Left lung (tissue), 10 donors: ENCODE results near the gene DENND1A. TPM values are rescaled to one million over a fixed set of nuclear protein-coding genes. Genes with fewer than 3 reads are reported as not detected.

Experiments used
- ATAC-seq: fragments of 200-7000 bp; cut with Tn5 transposase; one replicate; pipeline ENCODE4 v1.9.1; 2020; ENCODE audit warnings: moderate library complexity
- DNase-seq, 4 donors: peaks; one replicate each; pipeline ENCODE4 v3.0.0-alpha.2; 2013 to 2020
- H3K27ac ChIP-seq, 2 donors: fragments of 200-600 bp; sonication (generic) in 1 of 2; one replicate each; pipeline versions ENCODE4 v1.5.0 to v1.8.0; 2020 to 2021
- H3K27me3 ChIP-seq, 2 donors: fragments of 200-600 bp; sonication (generic) in 1 of 2; one replicate each; pipeline versions ENCODE4 v1.5.0 to v1.8.0; 2020 to 2021
- H3K36me3 ChIP-seq, 2 donors: fragments of 200-600 bp; sonication (generic) in 1 of 2; one replicate each; pipeline versions ENCODE4 v1.5.0 to v1.8.0; 2020 to 2021
- H3K4me1 ChIP-seq, 2 donors: fragments of 200-600 bp; one replicate each; pipeline ENCODE4 v1.8.0; 2021
- H3K4me3 ChIP-seq, 2 donors: fragments of 200-600 bp; sonication (generic) in 1 of 2; one replicate each; pipeline versions ENCODE4 v1.5.0 to v1.8.0; 2020 to 2021; ENCODE audit warnings: mild to moderate bottlenecking in 1 of 2
- H3K9me3 ChIP-seq, 2 donors: fragments of 200-600 bp; sonication (generic) in 1 of 2; one replicate each; pipeline versions ENCODE4 v1.5.0 to v1.8.0; 2020 to 2021
- intact Hi-C, 2 donors: fragments of 100-400 bp; cut with DNase I; formaldehyde crosslinking; loops; one replicate each; pipeline versions ENCODE4 v1.11.2 to v1.14.2; 2022
- polyA plus RNA-seq, 6 donors: library from polyadenylated mRNA; unstranded; fragments of 120-200 nt; gene quantifications; one replicate each; pipeline ENCODE4 v1.2.1, GENCODE V29; 2013; ENCODE audit not compliant: insufficient read length in 6 of 6
- total RNA-seq, 2 donors: library from RNA; stranded (reverse); fragmentation: NEBNext Ultra II Directional; extraction: Animal tissue kit (Norgen Biotek cat#: 25700); gene quantifications; one replicate each; pipeline ENCODE4 v1.2.1, GENCODE V29; 2021
- TF ChIP-seq, protein P1 (sequence below), 2 donors: fragments of 200-600 bp; sonication (generic) in 1 of 2; IDR thresholded peaks; one replicate each; pipeline versions ENCODE4 v1.5.0 to v1.8.0; 2021; ENCODE audit warnings: antibody characterized with exemption in 2 of 2
- donor health status: DM: no; HTN: yes; CAD: no.
- donor health status: DM: no; HTN: no; CAD: no.

The DENND1A gene
- total and polyA plus RNA-seq, 8 donors = 8.3 to 23.2 (median 9.7) TPM

DNA sequence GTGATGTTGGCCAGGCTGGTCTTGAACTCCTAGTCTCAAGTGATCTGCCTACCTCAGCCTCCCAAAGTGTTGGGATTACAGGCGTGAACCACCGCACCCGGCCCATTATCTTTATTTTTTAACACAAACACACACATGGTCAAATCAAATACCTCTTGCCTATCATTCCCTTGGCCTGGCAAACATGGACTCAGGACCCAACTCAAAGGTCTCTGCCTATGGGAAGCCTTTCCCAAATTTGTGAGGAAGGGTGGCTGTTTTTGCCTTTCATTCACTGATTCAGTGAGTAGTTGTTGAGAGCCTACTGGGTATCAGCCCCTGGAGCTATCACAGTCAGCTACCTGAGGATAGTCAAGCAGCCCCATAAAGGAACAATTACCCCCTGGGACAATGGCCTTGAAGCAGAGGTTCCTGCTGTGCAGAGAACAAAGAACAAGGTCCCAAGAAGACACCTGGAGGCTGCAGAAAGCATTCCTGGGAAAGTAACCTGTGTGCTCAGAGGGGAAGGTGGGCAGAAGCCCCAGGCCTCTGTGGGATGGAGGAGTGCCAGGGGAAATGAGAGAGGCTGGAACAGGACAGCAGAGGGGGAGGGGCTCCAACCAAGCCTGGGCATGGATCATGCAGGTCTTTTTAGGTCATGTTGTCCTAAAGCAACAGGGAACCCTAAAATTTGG is 447.5 kb downstream of the DENND1A start:
- H3K4me3 ChIP-seq = no peak overlapping the region
- no peaks in the 10 kb centered on the region for H3K36me3 ChIP-seq
- DNase-seq (no peak), ATAC-seq (no peak)
- H3K27ac ChIP-seq = no peak overlapping the region
- H3K4me1 ChIP-seq = no peaks in the 10 kb centered on the region
- no peaks in the 10 kb centered on the region for H3K9me3 ChIP-seq
- TF ChIP-seq, protein P1, sequence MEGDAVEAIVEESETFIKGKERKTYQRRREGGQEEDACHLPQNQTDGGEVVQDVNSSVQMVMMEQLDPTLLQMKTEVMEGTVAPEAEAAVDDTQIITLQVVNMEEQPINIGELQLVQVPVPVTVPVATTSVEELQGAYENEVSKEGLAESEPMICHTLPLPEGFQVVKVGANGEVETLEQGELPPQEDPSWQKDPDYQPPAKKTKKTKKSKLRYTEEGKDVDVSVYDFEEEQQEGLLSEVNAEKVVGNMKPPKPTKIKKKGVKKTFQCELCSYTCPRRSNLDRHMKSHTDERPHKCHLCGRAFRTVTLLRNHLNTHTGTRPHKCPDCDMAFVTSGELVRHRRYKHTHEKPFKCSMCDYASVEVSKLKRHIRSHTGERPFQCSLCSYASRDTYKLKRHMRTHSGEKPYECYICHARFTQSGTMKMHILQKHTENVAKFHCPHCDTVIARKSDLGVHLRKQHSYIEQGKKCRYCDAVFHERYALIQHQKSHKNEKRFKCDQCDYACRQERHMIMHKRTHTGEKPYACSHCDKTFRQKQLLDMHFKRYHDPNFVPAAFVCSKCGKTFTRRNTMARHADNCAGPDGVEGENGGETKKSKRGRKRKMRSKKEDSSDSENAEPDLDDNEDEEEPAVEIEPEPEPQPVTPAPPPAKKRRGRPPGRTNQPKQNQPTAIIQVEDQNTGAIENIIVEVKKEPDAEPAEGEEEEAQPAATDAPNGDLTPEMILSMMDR (IDR thresholded peaks at IDR 0.05) = no peak
- intact Hi-C loops = no loop called here
- H3K27me3 ChIP-seq = no peaks in the 10 kb centered on the region

DNA sequence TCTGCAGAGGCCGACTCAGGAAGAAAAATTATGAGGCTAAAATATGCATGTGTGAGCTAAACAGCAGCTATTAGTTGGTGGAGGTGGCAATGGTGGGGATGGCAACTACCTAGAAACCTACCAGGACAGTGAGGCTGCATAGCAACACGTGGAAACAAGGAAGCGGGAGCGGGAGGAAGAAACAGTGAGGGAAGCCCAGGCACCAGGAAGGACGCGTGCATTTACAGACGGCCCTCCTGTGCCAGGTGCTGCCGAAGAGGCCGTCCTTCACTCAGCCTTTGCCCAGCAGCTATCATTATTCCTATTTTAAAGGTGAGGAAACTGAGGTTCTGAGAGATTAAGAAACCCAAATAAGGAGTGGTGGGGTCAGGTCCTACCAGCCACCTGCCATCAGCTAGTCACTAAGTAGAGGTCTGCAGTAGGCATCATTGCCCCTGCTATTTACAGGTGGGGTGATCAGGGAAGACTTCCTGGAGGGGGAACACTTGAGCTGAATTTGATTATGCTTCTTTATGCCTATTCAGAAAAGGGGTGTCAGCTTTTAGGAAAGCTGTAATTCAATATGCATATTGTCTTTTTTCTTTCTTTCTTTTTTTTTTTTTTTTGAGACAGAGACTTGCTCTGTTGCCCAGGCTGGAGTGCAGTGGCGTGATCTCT is 448.6 kb downstream of the DENND1A start:
- ATAC-seq (no peak), DNase-seq (no peak)
- Histone ChIP-seq H3K4me3 (no peak overlapping the region), H3K27ac (no peak overlapping the region), H3K36me3 (no peaks in the 10 kb centered on the region), H3K27me3 (no peaks in the 10 kb centered on the region), H3K4me1 (no peaks in the 10 kb centered on the region), H3K9me3 (no peaks in the 10 kb centered on the region)
- intact Hi-C loops = no loop called here
- TF ChIP-seq, protein P1 (IDR thresholded peaks at IDR 0.05) = no peak

DNA sequence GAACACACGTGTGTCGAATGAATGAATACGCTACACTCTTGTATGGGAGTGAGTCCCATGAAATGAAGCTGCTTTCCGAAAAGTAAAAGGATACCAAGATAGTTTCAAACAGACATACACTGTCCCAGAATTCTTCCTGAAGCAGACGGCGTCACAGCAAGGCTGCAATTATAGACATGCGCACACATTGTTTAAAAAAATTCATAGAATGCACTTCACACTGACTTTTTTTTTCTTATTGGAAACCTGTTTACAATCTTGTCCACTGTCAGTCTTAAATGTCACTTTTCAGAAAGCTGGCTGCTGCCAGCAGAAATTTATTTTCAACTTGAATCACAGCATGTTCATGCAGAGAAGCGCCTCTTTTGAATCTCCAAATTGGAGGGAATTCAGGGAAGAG is 449.1 kb downstream of the DENND1A start:
- no peak for DNase-seq
- H3K27me3 ChIP-seq = no peaks in the 10 kb centered on the region
- H3K4me1 ChIP-seq = no peaks in the 10 kb centered on the region
- H3K4me3 ChIP-seq = no peak overlapping the region
- no peak for ATAC-seq
- intact Hi-C loops = no loop called here
- no peaks in the 10 kb centered on the region for H3K36me3 ChIP-seq
- H3K9me3 ChIP-seq = no peaks in the 10 kb centered on the region
- TF ChIP-seq, protein P1 (IDR thresholded peaks at IDR 0.05) = no peak
- no peak overlapping the region for H3K27ac ChIP-seq

DNA sequence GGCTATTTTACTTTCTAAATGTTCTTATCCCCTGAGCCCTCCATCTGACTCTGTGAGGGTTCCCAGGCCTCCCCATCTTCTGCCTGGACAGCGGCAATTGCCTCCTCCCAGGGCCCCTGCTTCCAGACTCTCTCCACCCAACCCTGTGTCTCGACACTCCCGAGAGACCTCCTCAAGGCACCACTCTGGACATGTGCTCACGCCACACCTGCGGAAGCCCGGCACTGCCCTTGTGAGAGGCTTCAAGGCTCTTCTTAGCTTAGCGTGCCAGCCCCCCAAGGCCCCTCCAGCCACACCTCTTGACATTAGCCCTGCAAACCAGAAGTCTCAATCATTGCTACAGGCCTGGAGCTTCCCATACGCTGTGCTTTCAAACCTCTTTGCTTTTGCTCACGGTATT is 449.8 kb downstream of the DENND1A start:
- ATAC-seq (no peak), DNase-seq (no peak)
- no peaks in the 10 kb centered on the region for H3K27me3 ChIP-seq
- H3K4me1 ChIP-seq = no peaks in the 10 kb centered on the region
- no peaks in the 10 kb centered on the region for H3K36me3 ChIP-seq
- TF ChIP-seq, protein P1 (IDR thresholded peaks at IDR 0.05) = no peak
- no peak overlapping the region for H3K27ac ChIP-seq
- no peak overlapping the region for H3K4me3 ChIP-seq
- no peaks in the 10 kb centered on the region for H3K9me3 ChIP-seq
- intact Hi-C loops = no loop called here

DNA sequence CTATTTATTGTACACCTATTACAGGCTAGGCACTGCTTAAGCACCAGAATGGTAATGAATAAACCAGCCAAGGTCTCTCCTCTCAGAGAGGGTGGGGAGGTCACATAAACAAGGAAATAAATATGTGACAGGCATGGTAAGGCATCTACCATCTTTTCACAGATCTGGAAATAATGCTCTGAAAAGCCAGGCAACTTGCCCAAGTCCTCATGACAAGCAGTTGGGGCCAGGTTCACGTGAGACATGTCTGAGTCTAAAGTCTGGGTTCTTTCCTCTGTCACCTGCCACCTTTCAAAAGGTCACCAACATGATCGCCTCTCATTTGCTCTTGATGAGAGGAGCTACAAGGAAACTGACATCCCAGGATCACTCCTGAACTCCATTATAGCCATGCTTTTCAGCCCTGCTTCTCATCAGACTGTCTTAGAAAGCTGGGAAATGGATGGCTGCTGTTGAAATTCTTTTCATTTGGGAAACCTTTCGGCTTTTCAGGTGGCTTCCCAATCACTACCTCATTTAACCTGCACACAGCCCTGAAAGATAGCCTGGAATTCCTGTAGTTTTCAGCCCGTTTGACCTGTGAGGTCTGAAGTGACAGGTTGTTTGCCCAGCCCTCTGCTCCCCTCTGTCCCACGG is 450.8 kb downstream of the DENND1A start:
- Histone ChIP-seq H3K4me3 (no peak overlapping the region), H3K4me1 (no peaks in the 10 kb centered on the region), H3K9me3 (no peaks in the 10 kb centered on the region), H3K27me3 (no peaks in the 10 kb centered on the region), H3K36me3 (no peaks in the 10 kb centered on the region), H3K27ac (no peak overlapping the region)
- no peak for DNase-seq
- TF ChIP-seq, protein P1 (IDR thresholded peaks at IDR 0.05) = no peak
- intact Hi-C loops = no loop called here
- ATAC-seq = no peak
